ENCODE results near the gene SEPHS1.
"Not testable (repeated sequence)": the region's sequence is repeated elsewhere in the genome, so short reads cannot be mapped to it uniquely, and the experiment has no call there.

The SEPHS1 gene

DNA sequence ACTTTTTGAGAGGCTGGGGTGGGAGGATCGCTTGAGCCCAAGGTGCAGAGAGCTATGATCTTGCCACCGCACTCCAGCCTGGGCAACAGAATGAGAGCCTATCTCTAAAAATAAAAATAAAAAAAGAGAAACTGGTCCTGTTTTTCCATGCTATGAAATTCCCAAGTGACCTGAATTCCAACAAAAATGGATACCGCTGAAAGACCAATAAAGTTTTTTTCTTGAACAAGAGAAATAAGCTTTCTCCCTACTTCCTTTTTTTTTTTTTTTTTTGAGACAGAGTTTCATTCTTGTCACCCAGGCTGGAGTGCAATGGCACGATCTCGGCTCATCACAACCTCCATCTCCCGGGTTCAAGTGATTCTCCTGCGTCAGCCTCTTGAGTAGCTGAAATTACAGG lies 12.5 kb upstream of the SEPHS1 start:
- no peak for DNase-seq (ENCODE audit: low read depth in 2 of 2)

DNA sequence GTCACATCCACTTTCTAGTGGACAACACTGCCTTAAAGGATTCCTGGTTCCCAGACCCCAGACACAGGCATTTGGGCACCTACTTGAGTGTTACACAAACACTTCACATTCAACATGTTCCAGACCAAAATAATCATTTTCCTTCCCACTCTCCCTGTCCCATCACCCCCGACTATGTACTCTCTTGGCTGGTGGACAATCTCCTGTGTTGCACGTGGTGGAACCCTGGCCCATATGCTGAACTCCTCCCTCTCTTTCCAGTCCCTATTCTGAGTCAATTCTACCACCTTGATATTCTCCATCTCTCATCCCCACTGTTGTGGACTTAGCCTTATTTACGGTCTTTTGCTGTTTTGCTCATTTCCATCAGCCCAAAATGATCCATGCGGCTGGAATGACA lies 8.3 kb upstream of the SEPHS1 start:
- DNase-seq (ENCODE audit: low read depth in 2 of 2), result no peak

GRCh38 chr10:13354783-13355182 lies 6.7 kb upstream of the SEPHS1 start:
- no peak for DNase-seq (ENCODE audit: low read depth in 2 of 2)

- DNase-seq (ENCODE audit: low read depth in 2 of 2), result no peak
Observed at GRCh38 chr10:13352519-13352918, 4.4 kb upstream of the SEPHS1 start.

DNA sequence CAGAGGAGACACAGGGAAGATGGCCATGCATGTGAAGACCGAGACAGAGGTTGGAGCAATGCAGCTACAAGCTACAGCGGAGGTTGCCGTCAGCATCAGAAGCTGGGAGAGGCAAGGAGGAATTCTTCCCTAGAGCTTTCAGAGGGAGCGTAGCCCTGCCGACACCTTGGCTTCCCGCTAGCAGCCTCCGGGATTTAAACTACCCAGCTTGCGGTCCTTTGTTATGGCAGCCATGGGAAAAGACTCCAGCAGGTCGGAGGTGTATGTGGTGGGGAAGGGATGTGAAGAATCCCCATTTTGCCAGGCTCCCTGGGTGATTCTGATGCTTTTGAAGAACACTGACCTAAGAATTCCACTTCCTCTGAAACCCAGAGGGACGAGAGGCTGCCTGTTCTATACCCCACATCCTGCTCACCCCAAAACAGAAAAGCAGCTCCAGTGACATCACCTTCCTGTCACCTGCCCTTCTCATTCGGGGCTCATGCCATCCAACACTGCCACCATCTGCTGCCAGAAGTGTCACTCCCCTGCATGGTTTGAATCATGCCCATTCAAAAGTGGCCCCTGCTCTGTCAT lies 3.3 kb upstream of the SEPHS1 start:
- DNase-seq (ENCODE audit: low read depth in 2 of 2), result peak in 1 of 2 donors; percentile 9

DNA sequence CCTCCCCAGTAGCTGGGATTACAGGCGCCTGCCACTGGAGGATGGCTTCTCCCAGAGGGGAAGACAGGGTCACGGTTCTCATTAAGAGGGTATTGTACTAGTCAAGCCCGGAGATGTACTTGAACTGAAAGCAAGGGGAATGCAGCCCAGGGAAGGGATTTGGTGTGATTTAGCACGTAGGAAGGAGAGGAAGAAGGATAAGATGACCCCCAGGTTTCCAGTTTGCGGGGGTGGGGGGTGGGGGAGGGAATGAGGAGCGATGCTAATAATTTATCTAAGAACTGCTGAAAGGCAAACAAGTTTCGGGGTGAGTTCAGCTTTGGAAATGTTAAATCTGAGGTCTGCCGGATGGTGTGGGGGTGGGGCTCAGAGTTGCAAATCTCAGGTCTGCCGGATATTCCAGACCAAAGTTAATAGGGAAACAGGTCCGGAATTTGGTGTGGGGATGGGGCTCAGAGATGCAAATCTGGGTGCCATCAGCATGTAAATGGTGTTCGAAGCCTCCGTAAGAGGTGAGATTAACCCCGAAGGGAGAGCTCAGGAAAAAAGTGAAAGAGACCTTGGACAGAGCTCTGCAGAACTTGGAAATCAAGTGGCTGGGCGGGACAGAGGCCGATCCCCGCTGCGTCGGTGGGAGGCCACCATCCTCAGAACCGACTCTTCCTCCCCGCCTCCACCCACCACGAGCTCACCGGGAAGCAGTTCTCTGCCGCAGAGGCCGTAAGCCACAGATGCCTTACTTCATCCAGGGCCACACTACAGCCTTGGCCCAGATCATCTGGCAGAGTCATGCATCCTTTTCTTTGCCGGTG lies 1.6 kb upstream of the SEPHS1 start:
- no peak for DNase-seq (ENCODE audit: low read depth in 2 of 2)

- peak; percentile 44 to 56 for DNase-seq (ENCODE audit: low read depth in 2 of 2)
Observed at GRCh38 chr10:13347500-13348156, 465 bp downstream of the SEPHS1 start.

- peak in 1 of 2 donors; percentile 9 for DNase-seq (ENCODE audit: low read depth in 2 of 2)
Observed at GRCh38 chr10:13347043-13347499, 1.0 kb downstream of the SEPHS1 start.

DNA sequence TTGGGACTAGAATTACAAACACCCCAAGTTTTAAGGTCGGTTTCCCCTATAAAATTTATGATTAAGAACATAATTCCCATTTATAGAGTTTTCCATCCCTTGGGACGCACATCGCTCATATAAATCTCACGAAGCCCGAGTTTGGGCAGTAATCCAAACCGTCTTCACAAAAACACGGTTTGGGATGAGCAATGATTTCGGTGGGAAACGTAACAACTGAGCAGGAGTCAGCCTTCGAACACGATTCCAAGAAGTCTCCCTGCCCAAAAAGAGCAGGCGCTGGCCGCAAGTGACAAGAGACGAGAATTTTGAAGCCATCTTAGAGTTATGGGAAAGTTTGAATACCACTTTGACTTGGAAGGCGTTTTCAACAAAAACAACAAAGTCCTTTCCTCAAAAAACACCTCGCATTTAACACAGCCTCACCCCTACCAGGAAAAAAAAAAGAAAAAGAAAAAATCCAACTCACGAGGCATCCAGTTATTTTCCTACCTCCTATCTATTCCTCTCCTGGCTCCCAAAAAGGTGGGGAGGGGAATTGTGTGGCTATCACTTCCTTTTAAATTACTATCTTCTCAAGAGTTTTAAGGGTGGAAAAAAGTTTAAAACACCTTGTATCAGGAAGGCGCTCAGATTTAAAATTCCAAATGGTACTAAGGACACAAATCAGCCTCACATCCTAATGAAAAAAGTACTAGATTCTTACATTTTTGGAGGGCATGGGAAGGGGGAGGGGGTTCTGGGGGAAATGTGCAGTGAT lies 1.6 kb downstream of the SEPHS1 start:
- no peak for DNase-seq (ENCODE audit: low read depth in 2 of 2)

DNA sequence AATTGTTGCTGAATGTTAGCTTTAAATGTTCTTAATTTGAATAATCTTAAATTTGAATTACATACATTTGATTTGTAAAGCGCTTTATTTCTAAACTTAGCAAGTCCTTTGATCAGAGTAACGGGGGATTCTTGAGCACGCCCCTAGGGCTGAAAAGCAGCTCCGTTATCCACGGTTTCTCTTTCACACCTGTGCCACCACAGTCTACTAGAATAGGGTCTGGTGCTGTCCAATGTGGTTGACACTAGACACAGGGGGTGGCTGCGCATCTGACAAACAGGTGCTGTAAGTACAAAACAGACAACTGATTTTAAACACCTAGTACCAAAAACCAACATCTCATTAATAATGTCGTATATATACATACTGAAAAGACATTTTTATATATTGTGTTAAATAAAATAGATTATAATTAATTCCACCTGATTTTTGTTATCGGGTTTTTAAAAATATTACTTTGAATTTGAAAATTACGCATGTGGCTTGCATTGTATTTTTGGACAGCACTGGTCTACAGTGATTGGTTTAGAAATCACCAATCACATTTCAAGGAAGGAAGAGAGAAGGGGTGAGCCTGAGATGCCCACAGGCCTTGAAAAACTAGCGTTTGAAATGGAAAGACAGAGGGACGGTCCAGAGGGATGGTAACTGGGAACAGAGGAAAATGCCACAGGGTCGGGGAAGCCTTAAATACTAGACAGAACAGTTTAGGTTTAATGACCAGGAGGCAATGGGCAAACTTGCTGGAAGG lies 7.3 kb downstream of the SEPHS1 start:
- DNase-seq (ENCODE audit: low read depth in 2 of 2), result no peak

DNA sequence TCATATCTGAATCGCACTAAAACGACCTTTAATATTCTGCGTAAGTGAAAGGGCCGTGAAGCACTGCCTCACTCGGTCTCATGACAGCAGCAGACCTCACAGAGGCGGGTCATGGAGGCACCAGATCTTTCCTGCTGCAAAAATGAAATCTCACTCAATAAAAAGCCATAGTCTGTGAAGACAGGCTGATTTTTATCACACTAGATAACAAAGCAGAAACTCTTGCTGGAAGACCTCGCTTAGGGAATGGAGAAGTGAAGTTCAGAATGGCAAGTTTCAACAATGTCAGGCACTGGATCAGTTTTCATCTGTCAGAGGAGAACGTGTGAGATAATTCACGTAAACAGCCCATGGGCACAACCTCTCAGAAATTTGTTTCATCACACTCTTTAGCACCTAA lies 8.0 kb downstream of the SEPHS1 start:
- DNase-seq (ENCODE audit: low read depth in 2 of 2), result no peak

- no peak for DNase-seq (ENCODE audit: low read depth in 2 of 2)
Observed at GRCh38 chr10:13338390-13339110, 9.5 kb downstream of the SEPHS1 start.

DNA sequence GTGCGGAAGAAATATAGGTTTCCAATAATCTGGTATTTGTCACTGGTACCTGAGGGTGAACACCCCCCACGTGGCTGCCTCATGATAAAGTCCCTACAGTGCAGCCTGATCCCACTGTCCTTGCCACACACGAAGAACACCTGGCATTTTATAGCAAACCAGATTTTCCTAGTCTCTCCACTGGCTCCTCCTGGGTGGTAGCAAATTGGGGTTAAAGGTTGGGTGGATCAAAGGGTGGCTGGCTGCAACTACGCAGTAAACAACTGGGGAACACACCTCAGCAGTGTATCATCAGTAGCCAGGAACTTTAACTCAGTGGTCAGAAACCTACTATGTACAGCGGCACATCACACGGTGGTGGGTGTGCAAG lies 10.3 kb downstream of the SEPHS1 start:
- no peak for DNase-seq (ENCODE audit: low read depth in 2 of 2)

DNA sequence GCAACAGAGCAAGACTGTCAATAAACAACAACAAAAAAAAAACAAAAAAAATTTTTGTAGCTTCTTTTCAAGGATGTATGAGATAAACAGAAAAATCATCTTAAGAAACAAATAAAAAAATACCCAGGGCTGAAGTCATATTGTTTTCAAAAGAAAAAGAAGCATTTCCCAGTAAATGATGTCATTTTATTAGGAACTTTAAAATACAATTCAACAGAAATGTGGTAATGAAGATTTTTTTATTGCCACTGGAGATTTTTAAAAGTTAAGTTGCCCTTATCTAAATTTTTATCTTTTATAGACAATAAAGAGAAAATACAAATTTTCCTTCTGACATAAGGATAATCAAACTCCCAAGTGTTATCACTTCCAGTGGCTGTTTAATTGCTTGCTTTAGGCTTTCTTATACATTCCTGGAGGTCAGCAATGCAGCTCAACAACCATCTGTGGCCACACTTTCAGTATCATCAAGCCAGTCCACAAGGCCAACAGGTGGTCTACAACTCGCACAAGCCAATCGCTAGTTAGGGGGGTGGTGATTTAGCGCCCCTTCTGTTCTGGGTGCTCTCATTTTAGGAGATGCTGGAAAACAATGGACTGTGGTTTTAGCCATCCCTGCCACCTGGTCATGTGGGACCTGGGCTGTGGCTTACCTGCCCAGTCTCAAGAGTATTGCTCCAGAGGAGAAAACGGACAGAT lies 10.8 kb downstream of the SEPHS1 start:
- no peak for DNase-seq (ENCODE audit: low read depth in 2 of 2)

DNA sequence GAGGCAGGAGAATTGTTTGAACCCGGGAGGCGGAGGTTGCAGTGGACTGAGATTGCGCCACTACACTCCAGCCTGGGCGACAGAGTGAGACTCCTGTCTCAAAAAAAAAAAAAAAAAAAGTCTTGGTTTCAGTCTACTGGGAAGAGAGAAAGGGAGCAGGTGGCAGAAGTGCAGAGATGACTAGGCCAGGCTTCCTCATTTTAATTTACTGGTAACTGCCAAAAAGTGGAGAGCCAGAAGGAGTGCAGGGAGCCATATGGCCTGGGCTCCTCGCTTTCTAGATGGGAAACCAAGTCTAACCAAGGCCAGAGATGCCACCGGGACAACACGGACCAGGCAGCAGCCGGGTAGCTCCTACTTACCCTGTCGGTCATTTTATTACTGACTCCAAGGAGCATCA lies 12.2 kb downstream of the SEPHS1 start:
- no peak for DNase-seq (ENCODE audit: low read depth in 2 of 2)

GRCh38 chr10:13334556-13334955 lies 13.5 kb downstream of the SEPHS1 start:
- DNase-seq (ENCODE audit: low read depth in 2 of 2), result no peak

DNA sequence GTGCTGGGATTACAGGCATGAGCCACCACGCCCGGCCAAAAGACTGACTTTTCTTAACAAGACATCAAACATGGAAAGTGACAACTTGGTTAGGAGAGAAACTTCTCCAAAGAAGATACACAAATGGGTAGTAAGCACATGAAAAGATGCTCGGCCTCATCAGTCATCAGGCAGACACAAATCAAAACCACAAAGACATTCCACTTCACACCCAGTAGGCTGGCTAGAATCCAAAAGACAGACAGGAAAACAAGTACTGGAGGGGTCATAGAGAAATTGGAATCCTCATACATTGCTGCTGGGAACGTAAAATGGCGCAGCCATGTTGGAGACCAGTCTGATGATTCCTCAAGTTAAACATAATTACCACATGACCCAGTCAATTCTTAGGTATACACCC lies 16.4 kb downstream of the SEPHS1 start:
- DNase-seq (ENCODE audit: low read depth in 2 of 2), result no peak

- DNase-seq (ENCODE audit: low read depth in 2 of 2), result not testable (repeated sequence)
Observed at GRCh38 chr10:13330980-13331379, 17.1 kb downstream of the SEPHS1 start.

DNA sequence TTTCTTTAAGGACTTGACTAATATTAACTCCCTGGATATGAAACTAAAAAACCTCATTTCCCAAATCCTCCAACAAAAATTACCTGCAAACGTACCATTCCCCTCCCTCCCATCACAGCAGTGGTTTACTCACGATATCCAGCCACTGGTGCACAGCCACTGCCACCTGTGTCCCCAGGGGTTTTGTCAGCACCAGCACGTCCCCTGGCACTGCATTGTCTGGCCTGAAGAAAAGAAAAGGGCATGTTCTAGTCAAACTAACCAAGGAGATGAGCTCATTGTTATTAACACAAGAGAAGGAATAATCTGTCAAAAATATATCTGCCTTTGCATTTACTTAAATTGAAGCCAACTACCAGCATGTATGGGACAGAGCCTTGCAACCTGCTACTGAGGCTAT lies 18.5 kb downstream of the SEPHS1 start:
- DNase-seq (ENCODE audit: low read depth in 2 of 2), result no peak

DNA sequence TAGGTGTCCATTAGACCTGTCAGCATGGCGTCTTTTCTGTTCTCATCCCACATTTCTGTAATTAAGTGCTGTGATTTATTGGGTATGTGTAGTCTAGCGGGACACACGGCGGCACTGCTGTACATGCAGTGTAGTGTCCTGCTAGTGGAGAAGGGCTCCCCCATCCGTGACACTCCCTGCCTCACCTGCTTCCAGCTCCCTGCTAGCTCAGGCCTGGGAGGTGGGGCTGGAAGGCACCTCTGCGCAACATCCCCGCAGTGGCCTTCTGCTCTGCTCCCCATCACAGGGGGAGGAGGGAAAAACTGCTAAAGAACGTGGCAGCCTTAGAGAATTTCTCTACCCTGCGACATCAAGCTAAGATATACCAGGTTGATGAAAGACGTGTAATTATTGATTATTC lies 19.5 kb downstream of the SEPHS1 start:
- DNase-seq (ENCODE audit: low read depth in 2 of 2), result no peak
